Measurements from ENCODE around the gene GPNMB.
"Not testable (repeated sequence)": the region's sequence is repeated elsewhere in the genome, so short reads cannot be mapped to it uniquely, and the experiment has no call there.

The GPNMB gene

GRCh38 chr7:23246555-23246954 is at the start of gene GPNMB:
GPNMB (plus strand) TSS chr7:23246775; CDS start chr7:23246858, 83 bp downstream.
- no peak for DNase-seq (ENCODE audit: low spot score)

- DNase-seq (ENCODE audit: low spot score) = not testable (repeated sequence)
Measured at GRCh38 chr7:23197745-23198144, 48.8 kb upstream of the GPNMB start.

- DNase-seq (ENCODE audit: low spot score) = no peak
Measured at GRCh38 chr7:23200331-23200730, 46.2 kb upstream of the GPNMB start.

- no peak for DNase-seq (ENCODE audit: low spot score)
Measured at GRCh38 chr7:23204241-23204640, 42.3 kb upstream of the GPNMB start.

- no peak for DNase-seq (ENCODE audit: low spot score)
Measured at GRCh38 chr7:23205577-23205908, 41.0 kb upstream of the GPNMB start.

- no peak for DNase-seq (ENCODE audit: low spot score)
Measured at GRCh38 chr7:23205909-23206767, 40.4 kb upstream of the GPNMB start.

GRCh38 chr7:23207021-23207420 is 39.6 kb upstream of the GPNMB start:
- DNase-seq (ENCODE audit: low spot score) = no peak

- DNase-seq (ENCODE audit: low spot score) = no peak
Measured at GRCh38 chr7:23207884-23208283, 38.7 kb upstream of the GPNMB start.

- DNase-seq (ENCODE audit: low spot score) = no peak
Measured at GRCh38 chr7:23208316-23208715, 38.3 kb upstream of the GPNMB start.

- DNase-seq (ENCODE audit: low spot score) = no peak
Measured at GRCh38 chr7:23210506-23210905, 36.1 kb upstream of the GPNMB start.

GRCh38 chr7:23211589-23211988 is 35.0 kb upstream of the GPNMB start:
- no peak for DNase-seq (ENCODE audit: low spot score)

GRCh38 chr7:23212395-23212794 is 34.2 kb upstream of the GPNMB start:
- no peak for DNase-seq (ENCODE audit: low spot score)

GRCh38 chr7:23212841-23213240 is 33.7 kb upstream of the GPNMB start:
- no peak for DNase-seq (ENCODE audit: low spot score)

GRCh38 chr7:23213755-23214154 is 32.8 kb upstream of the GPNMB start:
- DNase-seq (ENCODE audit: low spot score) = no peak

- DNase-seq (ENCODE audit: low spot score) = no peak
Measured at GRCh38 chr7:23214423-23214822, 32.2 kb upstream of the GPNMB start.

GRCh38 chr7:23214938-23215337 is 31.6 kb upstream of the GPNMB start:
- DNase-seq (ENCODE audit: low spot score) = no peak

GRCh38 chr7:23216021-23216420 is 30.6 kb upstream of the GPNMB start:
- DNase-seq (ENCODE audit: low spot score) = no peak

GRCh38 chr7:23218196-23218595 is 28.4 kb upstream of the GPNMB start:
- no peak for DNase-seq (ENCODE audit: low spot score)

- no peak for DNase-seq (ENCODE audit: low spot score)
Measured at GRCh38 chr7:23220690-23221305, 25.8 kb upstream of the GPNMB start.

GRCh38 chr7:23222439-23223030 is 24.0 kb upstream of the GPNMB start:
- no peak for DNase-seq (ENCODE audit: low spot score)

GRCh38 chr7:23224364-23224763 is 22.2 kb upstream of the GPNMB start:
- DNase-seq (ENCODE audit: low spot score) = not testable (repeated sequence)

GRCh38 chr7:23226844-23227450 is 19.6 kb upstream of the GPNMB start:
- DNase-seq (ENCODE audit: low spot score) = no peak

- no peak for DNase-seq (ENCODE audit: low spot score)
Measured at GRCh38 chr7:23228412-23228811, 18.2 kb upstream of the GPNMB start.
